Keratinocyte (primary cell): ENCODE measurements around the gene TMEM184A.

Experiments used
- EZH2 ChIP-seq: IDR thresholded peaks from one replicate; pipeline ENCODE4 v1.6.1; 2012; ENCODE audit warnings: inconsistent platforms, mild to moderate bottlenecking, low read length, moderate library complexity
- TF ChIP-seq, protein P1 (sequence below), 3 experiments: IDR thresholded peaks in 1 of 3; conservative IDR thresholded peaks in 1 of 3; optimal IDR thresholded peaks in 1 of 3; 2 replicates in 2 of 3; 3 replicates in 1 of 3; pipeline versions ENCODE3 to v1.5.1; 2011; ENCODE audit warnings: low read length in 3 of 3, mild to moderate bottlenecking in 3 of 3, moderate library complexity in 2 of 3, control low read depth in 1 of 3, inconsistent platforms in 1 of 3; ENCODE audit not compliant: insufficient read depth in 2 of 3; ENCODE audit errors: extremely low read depth in 1 of 3

DNA sequence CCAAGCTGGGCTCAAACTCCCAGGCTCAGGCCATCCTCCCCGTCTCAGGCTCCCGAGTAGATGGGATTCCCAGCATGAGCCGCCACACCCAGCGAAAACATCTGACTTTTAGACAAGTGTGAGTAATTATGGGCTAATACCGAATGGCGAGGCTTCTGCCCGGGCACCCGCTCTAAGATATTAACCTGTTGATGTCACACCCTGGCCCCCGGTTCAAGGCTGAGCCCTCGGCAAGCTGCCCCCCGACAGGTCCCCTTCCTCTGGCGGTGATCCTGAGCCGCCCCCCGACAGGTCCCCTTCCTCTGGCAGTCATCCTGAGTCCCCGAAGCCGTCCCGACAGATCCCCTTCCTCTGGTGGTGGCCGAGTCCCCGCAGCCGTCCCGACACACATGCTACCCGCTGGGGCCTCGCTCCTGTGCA lies 8.6 kb upstream of the TMEM184A start:
- TF ChIP-seq, protein P1, sequence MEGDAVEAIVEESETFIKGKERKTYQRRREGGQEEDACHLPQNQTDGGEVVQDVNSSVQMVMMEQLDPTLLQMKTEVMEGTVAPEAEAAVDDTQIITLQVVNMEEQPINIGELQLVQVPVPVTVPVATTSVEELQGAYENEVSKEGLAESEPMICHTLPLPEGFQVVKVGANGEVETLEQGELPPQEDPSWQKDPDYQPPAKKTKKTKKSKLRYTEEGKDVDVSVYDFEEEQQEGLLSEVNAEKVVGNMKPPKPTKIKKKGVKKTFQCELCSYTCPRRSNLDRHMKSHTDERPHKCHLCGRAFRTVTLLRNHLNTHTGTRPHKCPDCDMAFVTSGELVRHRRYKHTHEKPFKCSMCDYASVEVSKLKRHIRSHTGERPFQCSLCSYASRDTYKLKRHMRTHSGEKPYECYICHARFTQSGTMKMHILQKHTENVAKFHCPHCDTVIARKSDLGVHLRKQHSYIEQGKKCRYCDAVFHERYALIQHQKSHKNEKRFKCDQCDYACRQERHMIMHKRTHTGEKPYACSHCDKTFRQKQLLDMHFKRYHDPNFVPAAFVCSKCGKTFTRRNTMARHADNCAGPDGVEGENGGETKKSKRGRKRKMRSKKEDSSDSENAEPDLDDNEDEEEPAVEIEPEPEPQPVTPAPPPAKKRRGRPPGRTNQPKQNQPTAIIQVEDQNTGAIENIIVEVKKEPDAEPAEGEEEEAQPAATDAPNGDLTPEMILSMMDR (optimal IDR thresholded peaks at IDR 0.05 in 1 of 3, IDR thresholded peaks at IDR 0.05 in 1 of 3, conservative IDR thresholded peaks at IDR 0.05 in 1 of 3; ENCODE audit: extremely low read depth in 1 of 3, insufficient read depth in 2 of 3, low read length in 3 of 3), result no peak
- no peak for TF ChIP-seq EZH2
